Chondrocyte (in vitro differentiated cells): Measurements from ENCODE around the gene NSMCE4A. TPM values are rescaled to one million over a fixed set of nuclear protein-coding genes. Genes with fewer than 3 reads are reported as not detected.
"Not testable (repeated sequence)": the region's sequence is repeated elsewhere in the genome, so short reads cannot be mapped to it uniquely, and the experiment has no call there.

Experiments used
- DNase-seq: peaks from one replicate; pipeline ENCODE4 v3.0.0; 2021; ENCODE audit warnings: mixed read lengths, low spot score
- H3K27ac Mint-ChIP-seq: one replicate; pipeline ENCODE4 v1.8.0; 2021; ENCODE audit warnings: mild to moderate bottlenecking, moderate library complexity, mixed read lengths; ENCODE audit not compliant: unreplicated experiment
- H3K27me3 Mint-ChIP-seq: 2 replicates; pipeline ENCODE4 v1.8.0; 2021; ENCODE audit warnings: low read depth, mixed read lengths
- H3K36me3 Mint-ChIP-seq: 2 replicates; pipeline ENCODE4 v1.8.0; 2021; ENCODE audit warnings: low read depth, mixed read lengths
- H3K4me1 Mint-ChIP-seq: 2 replicates; pipeline ENCODE4 v1.8.0; 2021; ENCODE audit warnings: low read depth, mild to moderate bottlenecking, mixed read lengths
- H3K4me3 Mint-ChIP-seq: one replicate; pipeline ENCODE4 v1.8.0; 2021; ENCODE audit warnings: mild to moderate bottlenecking, moderate library complexity, mixed read lengths; ENCODE audit not compliant: unreplicated experiment
- H3K9me3 Mint-ChIP-seq: 2 replicates; pipeline ENCODE4 v1.8.0; 2021; ENCODE audit warnings: low read depth, mixed read lengths
- CTCF ChIP-seq: fragments of 200-600 bp; sonication (generic); IDR thresholded peaks from 2 replicates; pipeline ENCODE4 v1.5.0; 2021; ENCODE audit warnings: antibody characterized with exemption, mild to moderate bottlenecking, moderate library complexity
- total RNA-seq: library from RNA; stranded (reverse); gene quantifications from 3 replicates; pipeline ENCODE4 v1.2.1, GENCODE V29; 2021

NSMCE4A gene
- total RNA-seq, 1 donor from 2014 or later = 24.8 TPM

DNA sequence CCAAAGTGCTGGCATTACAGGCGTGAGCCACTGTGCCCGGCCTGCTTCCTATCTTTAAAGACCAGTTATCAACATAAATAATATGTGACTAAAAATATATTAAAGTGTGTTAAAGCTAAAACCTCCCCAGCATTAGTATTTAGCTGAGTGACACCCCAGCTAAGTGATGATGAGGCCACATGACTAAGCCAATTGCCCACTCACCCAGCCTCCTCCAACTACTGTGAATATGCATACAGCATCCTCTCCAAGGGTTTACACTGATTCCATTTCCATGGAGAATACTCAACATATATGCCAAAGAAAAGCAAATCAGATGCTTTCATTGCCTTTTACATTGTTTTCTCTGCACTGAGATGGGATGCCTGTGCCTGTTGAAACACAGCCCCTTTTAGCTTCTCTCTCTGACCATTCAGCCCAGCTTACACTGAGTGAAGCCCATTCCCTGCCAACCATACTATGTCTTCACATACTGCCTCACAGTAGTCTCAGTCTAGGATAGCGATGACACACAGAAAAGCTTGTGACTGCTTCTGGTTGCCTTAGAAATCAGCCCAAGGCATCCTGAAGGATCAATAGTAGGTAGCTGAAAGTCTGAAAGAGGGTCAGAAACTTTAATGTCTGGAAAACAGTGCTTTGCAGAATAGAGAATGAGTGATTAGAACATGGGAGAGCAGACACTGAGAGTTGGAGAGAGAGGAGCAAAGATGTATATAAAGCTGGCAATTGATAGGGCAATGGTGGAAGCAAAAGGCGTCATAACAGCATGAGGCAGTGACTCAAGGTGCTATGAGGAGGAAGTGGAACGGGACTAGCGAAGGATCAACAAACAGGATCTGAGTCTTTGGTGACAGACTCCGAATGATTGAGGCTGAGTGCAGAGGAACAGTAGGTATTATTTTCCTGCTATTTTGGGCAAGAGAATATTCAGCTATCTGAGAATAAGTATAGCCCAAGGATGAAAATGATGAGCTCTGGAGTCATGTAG, 27.4 kb downstream of the NSMCE4A start:
- no peak for TF ChIP-seq CTCF
- Mint-ChIP-seq H3K4me1 (peaks cover 18% of the 10 kb centered on the region), H3K36me3 (peaks cover 2% of the 10 kb centered on the region), H3K4me3 (no peak overlapping the region), H3K9me3 (no peaks in the 10 kb centered on the region), H3K27ac (no peak overlapping the region), H3K27me3 (no peaks in the 10 kb centered on the region)
- DNase-seq = no peak

GRCh38 chr10:121942749-121943416, 32.1 kb downstream of the NSMCE4A start:
- Mint-ChIP-seq H3K4me1 (peaks cover 12% of the 10 kb centered on the region), H3K27ac (peak overlapping the region; percentile 74)
- no peak for DNase-seq

DNA sequence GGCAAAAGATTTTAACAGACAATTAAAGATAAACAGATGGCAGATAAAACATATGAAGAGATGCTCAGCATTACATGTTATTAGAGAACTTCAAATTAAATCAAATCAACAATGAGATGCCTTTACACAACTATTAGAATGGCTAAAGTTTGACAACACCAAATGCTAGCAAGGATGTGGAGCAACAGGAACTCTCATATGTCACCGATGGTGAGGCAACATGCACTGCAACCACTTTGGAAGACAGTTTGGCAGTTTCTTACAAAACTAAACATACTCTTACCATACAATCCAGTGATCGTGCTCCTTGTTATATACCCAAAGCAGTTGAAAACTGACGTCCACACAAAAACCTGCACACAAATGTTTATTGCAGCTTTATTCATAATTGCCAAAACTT, 33.5 kb downstream of the NSMCE4A start:
- no peak for DNase-seq

More at GRCh38 chr10:121942749-121943416, 32.1 kb downstream of the NSMCE4A start:
- Mint-ChIP-seq H3K27me3 (no peaks in the 10 kb centered on the region), H3K9me3 (no peaks in the 10 kb centered on the region), H3K36me3 (no peaks in the 10 kb centered on the region), H3K4me3 (no peak overlapping the region)
- TF ChIP-seq CTCF = no peak

GRCh38 chr10:121936295-121936694, 38.7 kb downstream of the NSMCE4A start:
- no peak for DNase-seq
- TF ChIP-seq CTCF = no peak
- no peaks in the 10 kb centered on the region for H3K9me3 Mint-ChIP-seq
- no peaks in the 10 kb centered on the region for H3K27me3 Mint-ChIP-seq
- H3K27ac Mint-ChIP-seq = no peak overlapping the region
- no peak overlapping the region for H3K4me3 Mint-ChIP-seq
- no peaks in the 10 kb centered on the region for H3K4me1 Mint-ChIP-seq
- no peaks in the 10 kb centered on the region for H3K36me3 Mint-ChIP-seq

More for the DNA sequence above, 33.5 kb downstream of the NSMCE4A start:
- no peak overlapping the region for H3K4me3 Mint-ChIP-seq
- no peak for TF ChIP-seq CTCF
- H3K9me3 Mint-ChIP-seq = no peaks in the 10 kb centered on the region
- no peaks in the 10 kb centered on the region for H3K27me3 Mint-ChIP-seq
- H3K4me1 Mint-ChIP-seq = peaks cover 12% of the 10 kb centered on the region
- H3K36me3 Mint-ChIP-seq = no peaks in the 10 kb centered on the region
- H3K27ac Mint-ChIP-seq = no peak overlapping the region

DNA sequence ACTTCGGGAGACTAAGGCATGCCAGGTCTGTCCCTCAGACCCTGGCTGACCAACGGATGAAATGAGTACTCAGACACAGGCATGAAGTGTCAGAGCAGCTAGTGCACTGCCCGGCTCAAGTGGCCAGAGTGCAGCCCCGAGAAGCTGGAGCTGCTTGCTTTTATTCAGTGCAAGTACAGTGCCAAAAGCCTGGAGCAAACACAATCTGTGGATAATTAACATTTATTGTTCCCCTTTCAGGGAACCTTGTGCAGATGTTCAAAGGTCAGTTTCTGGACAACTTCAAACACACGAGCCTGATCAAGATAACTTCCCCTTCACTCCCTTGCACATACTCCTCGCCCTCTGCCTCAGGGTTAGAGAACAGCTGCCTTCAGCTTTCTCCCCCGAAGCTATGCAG, 39.3 kb downstream of the NSMCE4A start:
- Mint-ChIP-seq H3K36me3 (no peaks in the 10 kb centered on the region), H3K4me1 (peaks cover 5% of the 10 kb centered on the region), H3K27ac (no peak overlapping the region), H3K27me3 (no peaks in the 10 kb centered on the region), H3K9me3 (no peaks in the 10 kb centered on the region), H3K4me3 (no peak overlapping the region)
- no peak for TF ChIP-seq CTCF
- no peak for DNase-seq

- peak overlapping the region; percentile 74 for H3K27ac Mint-ChIP-seq
- not testable (repeated sequence) for DNase-seq, H3K9me3 Mint-ChIP-seq, H3K36me3 Mint-ChIP-seq, H3K27me3 Mint-ChIP-seq
- H3K4me1 Mint-ChIP-seq = peaks cover 35% of the 10 kb centered on the region
- peak overlapping the region; percentile 95 for H3K4me3 Mint-ChIP-seq
These were observed 44.5 kb downstream of the NSMCE4A start for GRCh38 chr10:121930268-121931085.

DNA sequence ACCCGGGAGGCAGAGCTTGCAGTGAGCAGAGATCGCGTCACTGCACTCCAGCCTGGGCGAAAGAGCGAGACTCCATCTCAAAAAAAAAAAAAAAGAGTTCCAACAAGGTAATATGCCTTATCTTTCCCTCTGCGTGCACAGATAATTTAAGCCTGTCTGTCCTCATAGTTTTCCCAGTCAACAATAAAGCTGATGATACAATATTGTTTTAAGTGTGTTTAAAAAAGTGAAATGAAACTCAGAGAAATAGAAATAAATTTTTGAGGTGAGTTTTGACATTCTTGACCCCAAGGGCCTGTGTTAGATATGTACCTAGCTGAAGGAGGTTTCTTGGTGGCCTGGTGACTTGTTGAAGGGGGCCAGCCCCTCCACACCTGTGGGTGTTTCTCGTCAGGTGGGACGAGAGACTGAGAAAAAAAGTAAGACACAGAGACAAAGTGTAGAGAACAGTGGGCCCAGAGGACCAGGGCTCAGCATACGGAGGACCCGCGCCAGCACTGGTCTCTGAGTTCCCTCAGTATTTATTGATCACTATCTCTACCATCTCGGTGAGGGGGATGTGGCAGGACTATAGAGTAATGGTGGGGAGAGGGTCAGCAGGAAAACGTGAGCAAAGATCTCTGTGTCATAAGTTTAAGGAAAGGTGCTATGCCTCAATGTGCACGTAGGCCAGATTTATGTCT, 45.3 kb downstream of the NSMCE4A start:
- H3K9me3 Mint-ChIP-seq, DNase-seq, H3K27me3 Mint-ChIP-seq, H3K36me3 Mint-ChIP-seq: not testable (repeated sequence)
- H3K4me3 Mint-ChIP-seq = peak overlapping the region; percentile 95
- peak overlapping the region; percentile 74 for H3K27ac Mint-ChIP-seq
- H3K4me1 Mint-ChIP-seq = peaks cover 38% of the 10 kb centered on the region
